ENCODE results near the gene HTR2C. TPM values are rescaled to one million over a fixed set of nuclear protein-coding genes. Genes with fewer than 3 reads are reported as not detected.
"Not testable (repeated sequence)": the region's sequence is repeated elsewhere in the genome, so short reads cannot be mapped to it uniquely, and the experiment has no call there.

HTR2C gene
- total RNA-seq, 3 donors from 2014 or later = not detected

- Histone ChIP-seq H3K9me3 (no peaks in the 10 kb centered on the region), H3K36me3 (ENCODE audit: low read depth) (no peaks in the 10 kb centered on the region), H3K4me3 (no peak overlapping the region), H3K4me1 (ENCODE audit: low read depth) (no peaks in the 10 kb centered on the region)
- TF ChIP-seq CTCF (IDR thresholded peaks at IDR 0.05) = no peak
- DNase-seq (no peak), ATAC-seq (no peak)
- intact Hi-C loops (cut with DNase I, micrococcal nuclease) = no loop called here
Observed at GRCh38 chrX:114675365-114675764, 91.5 kb downstream of the HTR2C start.

GRCh38 chrX:114700533-114700932, 116.6 kb downstream of the HTR2C start:
- DNase-seq; intact Hi-C loops (cut with DNase I, micrococcal nuclease); H3K4me3 ChIP-seq; H3K9me3 ChIP-seq; H3K4me1 ChIP-seq (ENCODE audit: low read depth); ATAC-seq; H3K36me3 ChIP-seq (ENCODE audit: low read depth): not testable (repeated sequence)

- intact Hi-C loops (cut with DNase I, micrococcal nuclease) = no loop called here
- ATAC-seq = no peak
- TF ChIP-seq CTCF (IDR thresholded peaks at IDR 0.05) = no peak
Observed at GRCh38 chrX:114709406-114709805, 125.5 kb downstream of the HTR2C start.

DNA sequence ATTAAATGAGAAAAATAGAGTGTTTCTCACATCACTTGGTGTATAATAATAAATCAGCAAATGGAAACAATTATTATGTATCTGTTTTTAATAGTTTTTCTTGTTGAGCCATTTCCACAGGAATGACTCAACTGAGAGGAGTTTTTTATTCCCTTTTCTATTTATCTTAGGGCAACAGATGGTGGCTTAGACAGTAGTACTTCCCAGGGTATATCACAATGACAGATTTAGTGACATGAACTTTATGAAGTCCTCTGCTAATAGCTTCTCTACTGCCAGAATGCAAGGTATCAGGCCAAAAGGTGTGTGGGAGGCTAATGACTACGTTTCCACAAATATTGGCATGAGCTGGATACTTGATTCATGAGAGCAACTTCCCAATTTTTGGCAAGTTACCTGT, 126.7 kb downstream of the HTR2C start:
- H3K4me3 ChIP-seq = no peak overlapping the region
- intact Hi-C loops (cut with DNase I, micrococcal nuclease) = no loop called here
- H3K4me1 ChIP-seq (ENCODE audit: low read depth) = no peaks in the 10 kb centered on the region
- H3K36me3 ChIP-seq (ENCODE audit: low read depth) = no peaks in the 10 kb centered on the region
- no peak for TF ChIP-seq CTCF (IDR thresholded peaks at IDR 0.05)
- ATAC-seq = no peak
- DNase-seq = no peak
- H3K9me3 ChIP-seq = no peaks in the 10 kb centered on the region

More at GRCh38 chrX:114709406-114709805, 125.5 kb downstream of the HTR2C start:
- Histone ChIP-seq H3K4me3 (no peak overlapping the region), H3K9me3 (no peaks in the 10 kb centered on the region), H3K4me1 (ENCODE audit: low read depth) (no peaks in the 10 kb centered on the region), H3K36me3 (ENCODE audit: low read depth) (no peaks in the 10 kb centered on the region)
- no peak for DNase-seq

- Histone ChIP-seq H3K4me3 (no peak overlapping the region), H3K4me1 (ENCODE audit: low read depth) (no peaks in the 10 kb centered on the region), H3K36me3 (ENCODE audit: low read depth) (no peaks in the 10 kb centered on the region), H3K9me3 (no peaks in the 10 kb centered on the region)
- intact Hi-C loops (cut with DNase I, micrococcal nuclease) = no loop called here
- ATAC-seq = no peak
- TF ChIP-seq CTCF (IDR thresholded peaks at IDR 0.05) = no peak
- no peak for DNase-seq
Observed at GRCh38 chrX:114712466-114712865, 128.6 kb downstream of the HTR2C start.

- Histone ChIP-seq H3K36me3 (ENCODE audit: low read depth) (no peaks in the 10 kb centered on the region), H3K4me1 (ENCODE audit: low read depth) (no peaks in the 10 kb centered on the region), H3K4me3 (no peak overlapping the region), H3K9me3 (no peaks in the 10 kb centered on the region)
- DNase-seq (no peak), ATAC-seq (no peak)
- no peak for TF ChIP-seq CTCF (IDR thresholded peaks at IDR 0.05)
- intact Hi-C loops (cut with DNase I, micrococcal nuclease) = no loop called here
Observed at GRCh38 chrX:114715096-114715495, 131.2 kb downstream of the HTR2C start.
